HCT116 (cell line): ENCODE data around the gene TCFL5. TPM values are rescaled to one million over a fixed set of nuclear protein-coding genes. Genes with fewer than 3 reads are reported as not detected.

Source experiments
- ATAC-seq: fragments of 200-7000 bp; cut with Tn5 transposase; 2 replicates; pipeline ENCODE4 v1.9.1; 2020; ENCODE audit warnings: mild to moderate bottlenecking, moderate library complexity
- BruUV-seq: library from RNA; stranded (reverse); fragments of 400-500 nt; replicated peaks from 2 replicates; lab custom pipeline; 2021; lab: Mats Ljungman, UMichigan
- CTCF ChIA-PET: fragments of 300-600 bp; sonication (Branson Sonifier 250); formaldehyde crosslinking; loops from one replicate; lab custom pipeline; 2021; ENCODE audit warnings: antibody characterized with exemption; lab: Charles Lee
- POLR2A ChIA-PET: fragments of 300-600, 350-600 bp; sonication (Branson Sonifier 250); formaldehyde crosslinking; loops from one replicate; lab custom pipeline; 2021; ENCODE audit warnings: antibody characterized with exemption; lab: Charles Lee
- RAD21 ChIA-PET, 2 experiments: fragments of 300-600 bp; sonication (Branson Sonifier 250); formaldehyde crosslinking; loops; one replicate each; lab custom pipeline; 2023; ENCODE audit warnings: low total read pairs in 2 of 2; ENCODE audit not compliant: uncharacterized antibody in 2 of 2, unreplicated experiment in 2 of 2, low non-redundant PET in 1 of 2; lab: Charles Lee
- DNase-seq: peaks from one replicate; pipeline ENCODE4 v3.0.0-alpha.2; 2010; ENCODE audit warnings: low read depth, low spot score
- H2AFZ ChIP-seq: fragments of 200-600 bp; shearing (Covaris generic), sonication (generic); 2 replicates; pipeline ENCODE4 v1.6.1; 2017; ENCODE audit warnings: low read depth, mixed run types, mixed read lengths, antibody characterized with exemption, low read length; ENCODE audit not compliant: poor library complexity, severe bottlenecking
- H3K27ac ChIP-seq: 2 replicates; pipeline ENCODE4 v1.5.1; 2012; ENCODE audit warnings: low read depth, low read length
- H3K27me3 ChIP-seq: fragments of 200-600 bp; sonication (generic); 2 replicates; pipeline ENCODE4 v1.6.1; 2016; ENCODE audit warnings: mixed run types, low read length, mixed read lengths; ENCODE audit not compliant: insufficient read depth
- H3K36me3 ChIP-seq, 2 experiments: fragments of 200-500 bp in 1 of 2; fragments of 200-600 bp in 1 of 2; sonication (Bioruptor generic) in 1 of 2; sonication (generic) in 1 of 2; 2 replicates each; pipeline versions ENCODE4 v1.5.1 to v1.6.1; 2014 to 2016; ENCODE audit warnings: low read length in 2 of 2, inconsistent platforms in 1 of 2, mixed read lengths in 1 of 2, mixed run types in 1 of 2; ENCODE audit not compliant: insufficient read depth in 2 of 2, control insufficient read depth in 1 of 2
- H3K4me1 ChIP-seq, 2 experiments: fragments of 200-600 bp in 1 of 2; sonication (generic) in 1 of 2; 2 replicates each; pipeline versions ENCODE4 v1.5.1 to v1.6.1; 2012 to 2017; ENCODE audit warnings: low read length in 2 of 2, inconsistent platforms in 1 of 2, mild to moderate bottlenecking in 1 of 2, mixed read lengths in 1 of 2, mixed run types in 1 of 2, moderate library complexity in 1 of 2; ENCODE audit not compliant: insufficient read depth in 2 of 2, control insufficient read depth in 1 of 2
- H3K4me2 ChIP-seq: fragments of 200-600 bp; sonication (generic); 2 replicates; pipeline ENCODE4 v1.6.1; 2017; ENCODE audit warnings: mixed run types, low read length, mixed read lengths
- H3K4me3 ChIP-seq, 2 experiments: fragments of 200-600 bp in 1 of 2; sonication (generic) in 1 of 2; replicated peaks in 1 of 2; 2 replicates each; pipeline ENCODE4 v1.5.1; 2011 to 2016; ENCODE audit warnings: low read length in 2 of 2, control low read depth in 1 of 2, low read depth in 1 of 2, mild to moderate bottlenecking in 1 of 2, mixed read lengths in 1 of 2, mixed run types in 1 of 2
- H3K79me2 ChIP-seq: fragments of 200-600 bp; sonication (generic); 2 replicates; pipeline ENCODE4 v1.6.1; 2017; ENCODE audit warnings: mild to moderate bottlenecking, mixed run types, low read length, moderate library complexity, mixed read lengths; ENCODE audit not compliant: insufficient read depth
- H3K9ac ChIP-seq: fragments of 200-600 bp; sonication (generic); 2 replicates; pipeline ENCODE4 v1.6.1; 2016; ENCODE audit warnings: low read length, mixed read lengths
- H3K9me2 ChIP-seq: fragments of 200-600 bp; sonication (generic), shearing (Covaris generic); 2 replicates; pipeline ENCODE4 v1.6.1; 2017; ENCODE audit warnings: mixed run types, mild to moderate bottlenecking, moderate library complexity; ENCODE audit not compliant: insufficient read depth
- H3K9me3 ChIP-seq, 2 experiments: fragments of 200-500 bp in 1 of 2; fragments of 200-600 bp in 1 of 2; sonication (Bioruptor generic) in 1 of 2; sonication (generic) in 1 of 2; 2 replicates each; pipeline ENCODE4 v1.6.1; 2014 to 2017; ENCODE audit warnings: low read length in 2 of 2, mixed read lengths in 2 of 2, inconsistent platforms in 1 of 2, low read depth in 1 of 2, mild to moderate bottlenecking in 1 of 2, mixed run types in 1 of 2, moderate library complexity in 1 of 2; ENCODE audit not compliant: control insufficient read depth in 1 of 2, insufficient read depth in 1 of 2
- H4K20me1 ChIP-seq: fragments of 200-600 bp; sonication (generic), shearing (Covaris generic); 2 replicates; pipeline ENCODE4 v1.6.1; 2017; ENCODE audit warnings: mixed run types, mild to moderate bottlenecking, moderate library complexity; ENCODE audit not compliant: insufficient read depth
- CEBPB ChIP-seq: IDR thresholded peaks from 2 replicates; pipeline ENCODE4 v1.6.1; 2012; ENCODE audit warnings: low read depth
- EGR1 ChIP-seq: IDR thresholded peaks from 2 replicates; pipeline ENCODE4 v1.6.1; 2012; ENCODE audit warnings: low read depth
- ELF1 ChIP-seq: IDR thresholded peaks from 2 replicates; pipeline ENCODE4 v1.6.1; 2012; ENCODE audit warnings: low read depth, borderline replicate concordance
- EZH2phosphoT487 ChIP-seq: fragments of 200-600 bp; IDR thresholded peaks from 2 replicates; pipeline ENCODE4 v1.6.1; 2018; ENCODE audit warnings: antibody characterized with exemption, borderline replicate concordance
- FOSL1 ChIP-seq: IDR thresholded peaks from 2 replicates; pipeline ENCODE4 v1.6.1; 2012; ENCODE audit warnings: low read depth
- POLR2A ChIP-seq: IDR thresholded peaks from 2 replicates; pipeline ENCODE4 v1.7.0; 2011; ENCODE audit warnings: borderline replicate concordance; ENCODE audit not compliant: insufficient read depth, insufficient read length; ENCODE audit errors: extremely low read depth
- REST ChIP-seq: IDR thresholded peaks from 2 replicates; pipeline ENCODE4 v1.6.1; 2012; ENCODE audit warnings: low read depth
- SIN3A ChIP-seq: IDR thresholded peaks from 2 replicates; pipeline ENCODE4 v1.6.1; 2012; ENCODE audit warnings: low read depth
- SP1 ChIP-seq: IDR thresholded peaks from 2 replicates; pipeline ENCODE4 v1.6.1; 2012; ENCODE audit warnings: low read depth
- SRF ChIP-seq: IDR thresholded peaks from 2 replicates; pipeline ENCODE4 v1.6.1; 2012; ENCODE audit warnings: low read depth
- TCF7L2 ChIP-seq: IDR thresholded peaks from 2 replicates; pipeline ENCODE4 v1.7.0; 2011; ENCODE audit warnings: borderline replicate concordance, inconsistent platforms; ENCODE audit not compliant: insufficient read depth, insufficient read length; ENCODE audit errors: extremely low read depth
- ZBTB33 ChIP-seq: IDR thresholded peaks from 2 replicates; pipeline ENCODE4 v1.6.1; 2011; ENCODE audit warnings: mild to moderate bottlenecking, low read length, moderate library complexity; ENCODE audit not compliant: insufficient replicate concordance; ENCODE audit errors: extremely low read depth
- ZNF274 ChIP-seq: fragments of 200-500 bp; sonication (Bioruptor generic); IDR thresholded peaks from 2 replicates; pipeline ENCODE4 v1.6.1; 2014; ENCODE audit warnings: mild to moderate bottlenecking, low read depth, low read length, inconsistent platforms
- intact Hi-C: fragments of 100-400 bp; cut with micrococcal nuclease; formaldehyde crosslinking; loops from 2 replicates; pipeline ENCODE4 v1.10.0; 2022
- total RNA-seq: library from RNA; stranded (reverse); gene quantifications from one replicate; pipeline ENCODE4 v1.2.1, GENCODE V29; 2021; ENCODE audit not compliant: unreplicated experiment
- TF ChIP-seq, protein P1 (sequence below), 3 experiments: fragments of 200-600 bp in 1 of 3; sonication (generic) in 1 of 3; IDR thresholded peaks in 2 of 3; conservative IDR thresholded peaks in 1 of 3; 2 replicates each; pipeline ENCODE4 v1.5.1; 2012 to 2017; ENCODE audit warnings: low read depth in 2 of 3, low read length in 2 of 3, antibody characterized with exemption in 1 of 3, borderline replicate concordance in 1 of 3, control low read depth in 1 of 3, mild to moderate bottlenecking in 1 of 3, mixed read lengths in 1 of 3, mixed run types in 1 of 3, moderate library complexity in 1 of 3; ENCODE audit not compliant: insufficient read depth in 1 of 3
- TF ChIP-seq, protein P2 (sequence below): IDR thresholded peaks from 2 replicates; pipeline ENCODE4 v1.6.1; 2012

The TCFL5 gene
- total RNA-seq, 1 experiment from 2014 or later: 20.4 TPM

- no TSS peak for BruUV-seq
- ChIA-PET POLR2A (no interaction called here), CTCF (interaction anchor here (2.0 kb wide), 1 partner anchor 11 kb away, joined by 5 read pairs; no protein-coding TSS in a partner anchor), RAD21 (no interaction called here)
- no peaks in the 10 kb centered on the region for H3K79me2 ChIP-seq
- H4K20me1 ChIP-seq: no peaks in the 10 kb centered on the region
- H3K36me3 ChIP-seq: peaks cover 18 to 27% of the 10 kb centered on the region in 2 experiments; a peak in 3 of 4 replicates
- H3K4me1 ChIP-seq: no peaks in the 10 kb centered on the region
- H2AFZ ChIP-seq: no peak overlapping the region
- DNase-seq (no peak), ATAC-seq (no peak)
- H3K9me3 ChIP-seq: no peaks in the 10 kb centered on the region
- no peak overlapping the region for H3K4me2 ChIP-seq
- H3K4me3 ChIP-seq: no peak overlapping the region
- H3K27me3 ChIP-seq: no peaks in the 10 kb centered on the region
- intact Hi-C loops: no loop called here
- no peak overlapping the region for H3K27ac ChIP-seq
- TF ChIP-seq CEBPB (no peak), SP1 (no peak), EZH2phosphoT487 (no peak), ZBTB33 (no peak), SRF (no peak), REST (no peak), SIN3A (no peak), POLR2A (no peak), ELF1 (no peak), ZNF274 (no peak), TCF7L2 (no peak), FOSL1 (no peak), EGR1 (no peak)
- TF ChIP-seq, protein P1, sequence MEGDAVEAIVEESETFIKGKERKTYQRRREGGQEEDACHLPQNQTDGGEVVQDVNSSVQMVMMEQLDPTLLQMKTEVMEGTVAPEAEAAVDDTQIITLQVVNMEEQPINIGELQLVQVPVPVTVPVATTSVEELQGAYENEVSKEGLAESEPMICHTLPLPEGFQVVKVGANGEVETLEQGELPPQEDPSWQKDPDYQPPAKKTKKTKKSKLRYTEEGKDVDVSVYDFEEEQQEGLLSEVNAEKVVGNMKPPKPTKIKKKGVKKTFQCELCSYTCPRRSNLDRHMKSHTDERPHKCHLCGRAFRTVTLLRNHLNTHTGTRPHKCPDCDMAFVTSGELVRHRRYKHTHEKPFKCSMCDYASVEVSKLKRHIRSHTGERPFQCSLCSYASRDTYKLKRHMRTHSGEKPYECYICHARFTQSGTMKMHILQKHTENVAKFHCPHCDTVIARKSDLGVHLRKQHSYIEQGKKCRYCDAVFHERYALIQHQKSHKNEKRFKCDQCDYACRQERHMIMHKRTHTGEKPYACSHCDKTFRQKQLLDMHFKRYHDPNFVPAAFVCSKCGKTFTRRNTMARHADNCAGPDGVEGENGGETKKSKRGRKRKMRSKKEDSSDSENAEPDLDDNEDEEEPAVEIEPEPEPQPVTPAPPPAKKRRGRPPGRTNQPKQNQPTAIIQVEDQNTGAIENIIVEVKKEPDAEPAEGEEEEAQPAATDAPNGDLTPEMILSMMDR (IDR thresholded peaks at IDR 0.05 in 2 of 3, conservative IDR thresholded peaks at IDR 0.05 in 1 of 3; ENCODE audit: borderline replicate concordance in 1 of 3, insufficient read depth in 1 of 3, low read depth in 2 of 3, low read length in 2 of 3): no peak
- TF ChIP-seq, protein P2, sequence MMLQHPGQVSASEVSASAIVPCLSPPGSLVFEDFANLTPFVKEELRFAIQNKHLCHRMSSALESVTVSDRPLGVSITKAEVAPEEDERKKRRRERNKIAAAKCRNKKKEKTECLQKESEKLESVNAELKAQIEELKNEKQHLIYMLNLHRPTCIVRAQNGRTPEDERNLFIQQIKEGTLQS: no peak
- H3K9ac ChIP-seq: no peak overlapping the region
- H3K9me2 ChIP-seq: no peaks in the 10 kb centered on the region
These were observed 25.1 kb upstream of the TCFL5 start for GRCh38 chr20:62886709-62887058.
